GM21447 (cell line): ENCODE measurements around the gene KRT33A.

ENCODE experiments used
- ATAC-seq: cut with Tn5 transposase; IDR thresholded peaks from one replicate; pipeline ENCODE4 v1.9.1; 2021; ENCODE audit not compliant: unreplicated experiment

The KRT33A gene

DNA sequence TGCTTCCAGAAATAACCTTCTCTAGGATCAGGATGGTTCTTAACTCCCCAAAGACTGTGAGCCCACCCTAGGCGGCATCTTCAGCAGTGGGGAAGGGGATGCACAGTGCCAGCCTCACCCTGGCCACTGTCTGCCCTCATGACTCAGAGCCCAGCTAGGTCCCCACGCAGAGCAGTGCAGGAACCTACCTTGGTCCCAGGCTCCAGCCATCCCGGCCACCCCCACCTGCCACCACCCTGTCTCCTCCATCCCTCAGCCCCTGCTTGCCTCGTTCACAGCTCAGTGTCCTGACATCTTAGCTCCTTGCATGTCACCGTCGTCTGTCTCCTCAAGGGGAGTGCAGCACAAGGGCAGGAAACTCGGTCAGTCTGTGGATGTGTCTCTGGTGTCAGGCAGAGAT lies 19.0 kb downstream of the KRT33A start:
- ATAC-seq = no peak

DNA sequence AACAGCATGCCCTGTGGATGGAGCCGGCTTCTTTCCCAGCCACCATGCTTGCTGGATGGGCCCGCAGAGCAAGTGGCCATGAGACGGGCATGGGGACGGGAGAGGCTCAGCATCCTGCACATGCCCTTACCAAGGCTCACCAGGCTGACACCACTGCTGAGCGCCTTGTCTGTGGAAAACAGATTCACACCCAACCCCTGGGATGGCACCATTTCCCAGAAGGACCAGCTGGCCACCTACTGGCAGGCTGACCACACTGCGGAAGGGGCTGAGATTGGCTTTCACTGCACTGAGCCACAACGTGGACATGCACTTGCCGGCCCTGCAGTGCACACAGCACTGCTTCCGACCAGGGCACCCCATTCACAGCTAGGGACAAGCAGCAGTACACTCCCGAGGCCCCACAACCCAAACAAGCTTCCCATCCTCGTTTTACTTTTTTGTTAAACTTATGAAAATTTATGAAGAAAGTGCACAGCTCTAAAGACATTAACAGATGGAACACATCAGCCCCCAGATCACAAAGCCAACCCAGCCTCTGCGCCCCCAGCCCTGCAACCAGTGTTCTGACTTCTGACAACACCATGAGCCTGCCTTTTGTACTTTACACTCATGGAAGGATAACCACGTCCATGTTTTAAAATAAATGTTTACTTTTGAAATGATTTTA lies 21.2 kb downstream of the KRT33A start:
- ATAC-seq = no peak

DNA sequence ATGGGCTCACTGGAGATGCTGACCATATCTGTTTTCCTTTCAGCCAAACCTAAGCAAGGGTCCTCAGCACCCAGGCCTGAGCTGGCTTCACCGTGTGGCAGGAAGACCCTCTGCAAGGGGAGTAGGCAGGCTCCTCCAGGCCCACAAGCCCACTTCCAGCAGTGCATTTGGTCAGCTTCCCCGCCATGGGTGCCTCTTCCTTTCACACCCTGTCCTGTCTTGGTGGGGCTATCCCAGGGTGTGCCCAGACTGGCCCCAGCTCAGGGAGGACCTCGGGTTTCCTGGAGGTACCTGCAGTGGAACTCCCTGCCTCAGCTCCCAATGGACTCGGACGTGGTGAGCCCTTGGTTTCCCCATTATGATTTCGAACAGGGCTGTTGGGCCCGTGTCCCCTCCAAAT lies 22.4 kb downstream of the KRT33A start:
- ATAC-seq = no peak

DNA sequence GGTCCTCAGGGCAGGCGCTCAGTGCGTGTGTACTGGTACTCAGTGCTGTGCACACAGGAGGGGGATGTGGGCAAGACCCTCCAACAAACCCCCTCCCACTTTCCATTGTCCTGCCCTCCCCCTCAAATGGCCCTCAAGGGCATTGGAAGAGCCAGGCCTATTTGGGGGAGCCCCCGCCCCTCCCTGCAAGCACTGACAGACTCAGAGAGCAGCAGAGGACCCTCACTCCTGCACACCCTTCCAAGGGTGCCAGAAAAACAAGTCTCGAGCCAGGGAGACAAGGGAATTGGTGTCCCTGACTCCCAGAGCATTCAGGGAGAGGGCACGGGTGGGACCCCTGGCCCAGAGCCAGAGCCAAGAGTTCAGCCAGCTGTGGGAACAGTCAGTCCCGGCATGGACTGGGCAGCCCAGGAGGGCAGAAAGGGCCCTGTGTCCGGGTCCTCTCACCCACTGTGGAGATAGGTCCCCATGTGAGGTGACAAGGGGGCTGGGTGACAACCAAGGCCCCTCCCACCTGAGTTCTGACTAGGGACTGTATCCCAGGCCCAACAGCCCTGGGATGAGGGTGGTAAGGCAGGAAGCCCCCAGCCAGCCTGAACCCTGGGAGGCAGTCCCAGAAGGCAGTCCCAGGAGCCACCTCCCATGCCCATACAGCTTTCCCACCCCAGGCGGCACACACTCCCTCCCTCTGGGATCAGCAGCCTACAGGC lies 23.1 kb downstream of the KRT33A start:
- ATAC-seq = no peak

DNA sequence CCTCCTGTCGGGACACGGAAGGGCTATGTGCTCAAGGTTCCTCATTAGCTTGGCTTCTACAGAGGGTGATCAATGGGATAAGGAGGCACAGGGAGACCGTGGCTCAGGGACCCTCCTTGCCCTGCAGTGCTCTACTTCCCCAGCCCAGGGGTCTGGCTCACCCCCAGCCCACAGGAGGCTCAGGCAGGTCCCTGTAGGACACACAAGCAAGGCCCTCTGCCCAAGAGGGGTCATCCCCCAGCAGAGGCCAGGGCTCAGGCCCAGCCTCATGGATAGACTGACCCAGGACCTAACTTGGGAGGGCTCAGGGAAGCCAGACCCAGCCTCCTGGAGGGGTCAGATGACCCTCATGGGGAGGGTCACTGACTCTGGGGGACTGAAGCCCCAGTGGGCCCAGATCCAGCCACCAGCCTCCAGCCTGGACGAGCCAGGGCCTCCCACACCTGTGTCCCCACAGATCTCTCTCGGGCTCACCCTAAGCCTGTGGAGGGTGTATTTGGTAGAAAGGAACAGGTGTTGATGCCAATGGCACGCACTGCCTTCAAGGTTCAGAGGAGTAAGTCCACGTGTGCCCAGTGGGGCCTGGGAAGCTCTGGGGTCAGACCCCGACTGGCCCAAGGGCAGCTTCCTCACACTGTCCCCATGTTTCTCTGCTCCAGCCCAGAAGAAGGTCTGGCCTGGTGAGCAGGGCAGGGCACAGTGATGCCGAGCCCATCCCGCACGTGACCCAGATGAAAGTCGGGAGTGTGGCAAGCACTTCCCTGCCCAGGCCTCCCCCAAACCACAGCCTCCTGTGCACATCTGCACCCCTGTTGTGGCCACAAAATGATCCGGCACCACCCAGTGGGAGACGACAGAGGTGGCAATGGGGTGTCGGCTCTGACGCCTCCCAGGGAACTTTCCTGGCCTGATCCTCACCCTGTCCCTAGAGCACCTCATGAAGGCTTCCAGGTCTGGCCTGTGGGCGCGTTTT lies 24.2 kb downstream of the KRT33A start:
- ATAC-seq = no peak

DNA sequence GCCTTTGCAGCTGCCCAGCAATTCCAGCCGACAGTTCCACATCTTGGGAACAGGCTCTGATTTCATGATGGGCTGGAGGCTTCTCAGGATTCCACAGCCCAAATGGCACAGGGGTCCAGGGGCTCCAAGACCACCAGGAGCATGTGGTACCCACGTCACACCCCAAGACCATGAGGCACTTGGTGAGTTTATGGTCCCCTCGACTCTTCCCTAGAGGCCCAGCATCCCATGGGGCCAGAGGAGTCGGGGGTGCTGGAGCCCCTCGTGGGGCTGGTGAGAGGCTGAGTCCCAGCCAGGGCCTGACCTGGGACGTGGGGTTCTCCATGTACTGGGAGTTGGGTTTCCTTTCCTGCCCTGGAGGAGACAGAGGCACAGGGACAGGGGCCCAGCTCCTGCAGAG lies 25.0 kb downstream of the KRT33A start:
- no peak for ATAC-seq

DNA sequence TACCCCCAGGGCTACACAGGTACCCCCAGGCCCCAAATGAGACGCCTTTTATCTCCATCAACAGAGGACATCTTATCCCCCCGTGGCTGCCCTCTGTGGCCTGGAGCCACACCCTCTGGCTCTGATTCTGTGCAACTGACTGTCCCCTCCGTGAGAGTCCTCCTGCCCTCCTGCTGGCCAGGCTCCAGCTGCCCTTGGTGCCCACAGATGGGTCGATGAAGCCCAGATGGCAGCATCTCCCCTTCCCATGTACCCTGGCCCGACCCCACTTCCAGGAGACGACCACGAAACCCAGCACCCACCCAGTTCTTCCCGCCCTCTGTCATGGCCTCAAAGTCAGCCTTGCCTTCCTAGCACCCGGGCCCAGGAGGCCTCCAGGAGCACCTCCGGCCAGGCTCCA lies 25.5 kb downstream of the KRT33A start:
- ATAC-seq = no peak

DNA sequence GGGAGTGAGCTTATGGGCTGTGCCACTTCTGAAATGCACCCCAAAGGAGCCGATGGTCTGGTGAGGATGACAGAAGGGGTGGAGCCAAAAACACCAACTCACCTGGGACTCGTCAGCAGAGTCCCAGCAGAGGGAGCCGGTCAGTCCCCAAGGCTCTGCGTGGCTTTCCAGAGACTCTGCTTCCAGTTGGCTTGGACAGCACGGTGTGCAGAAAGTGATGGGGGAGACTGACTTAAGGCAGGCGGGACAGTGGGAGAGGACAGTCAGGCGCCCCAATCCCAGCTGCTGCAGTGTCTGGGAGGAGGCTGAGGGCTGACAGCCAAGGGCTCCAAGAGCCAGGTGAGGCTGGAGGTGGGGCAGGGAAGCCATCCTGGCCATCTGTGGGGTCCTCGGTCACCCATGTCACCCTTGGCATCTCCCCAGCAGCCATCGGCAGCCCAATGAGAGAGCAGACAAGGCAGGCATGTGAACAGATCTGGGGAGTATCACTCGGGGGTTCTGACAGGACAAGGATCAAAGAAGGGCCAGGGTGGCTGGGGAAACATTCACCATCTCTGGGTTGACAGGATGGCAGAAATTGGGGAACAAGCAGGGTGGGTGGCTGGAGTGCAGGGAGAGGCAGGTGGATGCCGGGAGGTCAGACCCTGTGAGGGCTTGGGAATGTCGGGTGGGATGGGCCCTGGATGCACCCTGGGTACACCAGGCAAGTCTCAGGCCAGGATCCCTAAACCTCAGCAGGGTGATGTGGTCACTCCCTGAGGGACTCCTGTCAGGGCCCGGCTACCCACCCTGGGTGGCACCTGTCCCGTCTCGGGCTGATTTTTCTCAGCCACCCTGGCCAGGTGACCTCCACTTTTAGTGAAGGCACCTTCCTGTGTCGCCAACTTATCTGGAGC lies 26.2 kb downstream of the KRT33A start:
- no peak for ATAC-seq

DNA sequence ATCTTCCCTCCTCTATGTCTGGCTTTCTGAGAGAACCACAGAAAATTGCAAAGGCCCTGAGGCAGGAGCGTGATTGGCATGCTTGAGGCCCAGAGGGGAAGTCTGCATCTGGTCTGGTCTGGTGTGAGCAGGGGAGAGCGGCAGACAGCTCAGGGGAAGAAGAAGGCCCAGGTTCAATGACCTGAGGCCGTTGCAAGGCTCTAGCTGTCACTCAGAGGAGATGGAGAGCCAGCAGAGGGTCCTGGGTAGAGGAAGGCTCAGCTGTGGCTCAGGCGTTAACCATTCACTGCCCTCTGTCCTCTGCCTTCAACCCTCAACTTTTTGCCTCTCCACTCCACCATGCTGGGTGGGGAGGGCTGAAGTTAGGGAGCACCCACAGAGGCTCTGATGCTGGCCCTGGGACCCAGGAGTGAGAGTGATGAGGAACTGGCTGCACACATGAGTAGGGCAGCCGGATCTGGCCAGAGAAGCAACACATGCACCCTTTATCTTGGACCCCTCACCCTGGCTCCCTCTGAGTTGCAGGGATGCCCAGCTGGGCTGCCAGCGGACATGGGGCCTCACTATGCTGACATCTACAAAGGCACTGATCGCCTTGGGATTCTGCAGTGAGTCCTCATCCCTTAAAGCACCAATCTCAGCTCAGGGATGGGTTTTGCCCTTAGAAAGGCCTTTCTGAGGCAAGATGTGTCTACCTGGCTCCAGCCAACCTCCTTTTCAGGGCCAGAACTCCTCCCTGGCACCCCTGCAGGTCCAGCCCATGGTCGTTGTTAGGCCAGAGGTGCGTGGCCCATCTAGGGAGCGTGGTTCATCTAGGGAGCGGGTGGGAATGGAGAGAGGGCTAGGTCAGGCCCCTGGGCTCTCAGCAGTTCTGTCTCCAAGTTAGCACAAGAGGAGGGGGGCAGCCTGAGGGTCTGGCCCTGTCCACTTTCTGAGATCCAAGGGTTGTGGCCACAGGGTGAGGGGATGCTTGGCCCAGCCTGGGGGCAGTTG lies 27.4 kb downstream of the KRT33A start:
- ATAC-seq = no peak

DNA sequence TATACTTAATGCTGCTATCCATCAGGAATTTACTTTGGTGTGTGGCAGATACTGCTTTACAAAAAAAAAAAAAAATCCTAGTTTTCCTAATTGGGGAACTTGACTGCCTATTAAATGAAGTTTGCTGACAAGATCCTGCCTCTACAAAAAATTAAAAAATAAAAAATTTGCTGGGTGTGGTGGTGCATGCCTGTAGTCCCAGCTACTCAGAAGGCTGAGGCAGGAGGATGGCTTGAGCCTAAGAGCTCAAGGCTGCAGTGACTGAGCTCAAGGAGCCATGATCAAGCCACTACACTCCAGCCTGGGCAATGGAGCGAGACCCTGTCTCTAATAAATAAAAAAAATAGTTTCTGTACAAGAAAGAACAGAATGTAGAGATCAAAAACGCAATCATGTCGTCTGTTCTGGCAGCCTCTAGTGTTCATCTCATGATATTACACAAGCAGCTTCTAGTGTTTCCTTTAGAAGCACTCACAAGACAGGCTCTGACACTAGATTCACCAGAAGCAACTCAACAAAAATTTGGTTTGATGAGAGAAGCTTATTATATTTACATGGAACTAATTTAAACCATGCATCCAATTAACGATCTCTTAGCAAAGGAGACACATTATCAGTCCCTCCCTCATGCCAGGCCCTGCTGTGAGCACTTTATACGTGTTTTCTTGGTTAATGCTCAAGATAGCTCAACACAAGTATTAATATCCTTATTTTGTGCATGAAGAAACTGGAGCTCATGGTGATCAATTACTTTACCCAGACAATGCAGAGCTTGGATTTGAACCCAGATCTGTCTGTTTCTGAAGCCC lies 28.3 kb downstream of the KRT33A start:
- ATAC-seq = no peak

DNA sequence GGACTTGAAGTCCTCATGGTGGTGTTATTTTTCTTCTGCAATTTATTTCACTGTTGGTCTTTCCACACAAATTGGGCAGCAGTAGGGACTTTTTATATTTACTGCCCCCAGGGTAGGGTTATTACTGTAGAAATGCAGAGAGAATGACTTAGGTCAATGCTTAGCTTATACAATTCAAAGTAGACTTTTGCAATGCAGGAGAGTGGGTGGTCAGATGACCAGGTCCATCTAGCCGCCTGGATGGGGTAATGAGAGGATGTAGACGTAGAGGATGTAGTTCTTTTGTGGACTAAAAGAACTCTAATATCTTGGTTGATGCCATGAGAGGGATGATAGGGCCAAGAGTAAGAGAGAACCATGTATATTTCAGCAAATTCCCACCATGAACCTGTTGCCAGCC lies 32.4 kb downstream of the KRT33A start:
- ATAC-seq = no peak

DNA sequence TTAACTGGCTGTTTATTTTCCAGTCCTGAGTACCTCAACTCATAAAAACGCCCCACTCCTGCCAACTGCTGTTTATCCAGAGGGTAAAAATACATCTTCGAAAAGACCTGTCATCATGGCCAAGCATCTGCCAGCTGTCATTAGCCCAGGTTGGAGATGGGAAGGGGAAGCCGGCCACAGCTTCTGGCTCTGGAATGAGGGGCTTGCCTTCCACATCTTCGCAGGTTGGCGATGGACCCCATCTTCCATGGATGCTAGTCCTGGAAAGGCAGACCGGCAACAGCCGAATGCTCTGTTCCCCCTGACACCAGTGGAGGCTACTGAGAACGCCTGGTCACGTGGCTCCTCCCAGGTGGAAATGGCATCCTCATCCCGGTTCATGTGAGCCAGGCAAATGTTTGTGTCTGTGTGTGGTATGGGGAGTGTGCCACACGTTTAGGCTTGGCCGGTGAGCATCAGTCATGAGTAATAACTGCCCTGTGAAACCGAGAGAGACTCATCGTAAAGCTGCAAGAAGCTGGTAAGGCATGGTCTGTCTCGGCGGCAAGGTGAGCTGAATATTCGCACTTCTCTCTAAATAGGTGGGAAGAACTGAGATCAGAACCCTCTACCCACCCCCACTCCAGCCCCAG lies 34.7 kb downstream of the KRT33A start:
- ATAC-seq = no peak

DNA sequence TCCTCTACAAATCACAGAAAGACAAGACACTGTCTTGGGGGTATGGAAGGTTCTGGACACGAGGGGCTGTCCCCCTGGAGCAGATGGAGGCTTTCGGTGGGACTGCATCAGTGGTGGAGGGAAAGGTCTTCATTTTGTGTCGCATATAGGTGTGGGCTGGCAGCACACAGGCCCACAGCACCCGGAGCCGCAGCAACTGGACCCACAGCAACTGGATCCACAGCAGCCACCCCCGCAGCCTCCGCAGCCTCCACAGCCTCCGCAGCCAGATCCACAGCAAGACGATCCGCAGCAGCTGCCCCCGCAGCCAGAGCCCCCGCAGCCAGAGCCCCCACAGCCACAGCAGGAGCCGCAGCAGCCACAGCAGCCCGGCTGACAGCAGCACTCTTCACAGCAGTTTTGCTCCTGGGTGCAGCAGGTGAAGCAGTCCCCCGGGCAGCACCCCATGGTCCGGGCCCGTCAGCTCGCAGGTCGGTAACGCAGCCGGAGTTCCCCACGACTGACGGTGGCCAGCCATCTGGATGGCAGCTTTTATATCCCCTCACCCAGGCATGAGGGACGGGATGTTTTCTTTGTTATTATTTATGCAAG lies 35.3 kb downstream of the KRT33A start, which contains the start of gene KRTAP17-1:
KRTAP17-1 (minus strand) TSS at position 507 of the 591 bp plus-strand sequence; CDS start at position 447, 60 bp downstream.
- no peak for ATAC-seq

DNA sequence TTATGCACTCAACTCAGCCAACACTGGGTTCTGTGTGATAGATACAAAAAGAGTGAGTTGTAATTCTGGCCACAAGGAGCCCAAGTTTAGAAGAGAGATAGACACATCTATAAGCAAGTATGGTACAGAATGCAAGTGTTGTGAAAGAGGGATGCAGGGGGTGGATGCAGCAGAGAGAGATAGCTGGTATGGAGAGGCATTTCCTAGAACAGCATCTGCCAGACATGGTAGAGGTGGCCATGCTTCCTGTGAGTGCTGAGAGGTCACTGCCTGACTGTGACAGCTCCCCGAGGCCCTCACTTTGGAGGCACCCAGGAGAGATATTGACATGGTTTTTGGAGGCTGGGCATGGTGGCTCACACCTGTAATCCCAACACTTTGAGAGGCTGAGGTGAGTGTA lies 39.5 kb downstream of the KRT33A start:
- ATAC-seq = no peak

DNA sequence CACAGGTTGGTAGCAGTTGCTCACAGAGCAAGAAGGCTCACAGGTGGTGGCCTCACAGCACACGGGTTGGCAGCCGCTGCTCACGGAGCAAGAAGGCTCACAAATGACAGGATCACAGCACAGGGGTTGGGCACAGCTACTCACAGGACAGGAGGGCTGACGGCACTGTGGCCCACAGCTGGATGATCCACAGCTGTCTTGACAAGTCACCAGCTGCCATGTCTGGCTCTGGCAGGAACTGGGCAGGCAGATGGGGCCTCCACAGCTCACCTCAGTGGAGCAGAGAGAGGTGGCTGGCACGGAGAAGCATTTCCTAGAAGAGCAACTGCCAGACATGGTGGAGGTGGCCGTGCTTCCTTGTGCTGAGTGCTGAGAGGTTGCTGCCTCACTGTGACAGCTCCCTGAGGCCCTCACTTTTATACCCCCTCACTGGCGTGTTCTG lies 41.7 kb downstream of the KRT33A start, which contains the start of gene KRTAP16-1:
KRTAP16-1 (minus strand) TSS at position 392 of the 442 bp plus-strand sequence; CDS start at position 336, 56 bp downstream.
- peak; percentile 16 for ATAC-seq

DNA sequence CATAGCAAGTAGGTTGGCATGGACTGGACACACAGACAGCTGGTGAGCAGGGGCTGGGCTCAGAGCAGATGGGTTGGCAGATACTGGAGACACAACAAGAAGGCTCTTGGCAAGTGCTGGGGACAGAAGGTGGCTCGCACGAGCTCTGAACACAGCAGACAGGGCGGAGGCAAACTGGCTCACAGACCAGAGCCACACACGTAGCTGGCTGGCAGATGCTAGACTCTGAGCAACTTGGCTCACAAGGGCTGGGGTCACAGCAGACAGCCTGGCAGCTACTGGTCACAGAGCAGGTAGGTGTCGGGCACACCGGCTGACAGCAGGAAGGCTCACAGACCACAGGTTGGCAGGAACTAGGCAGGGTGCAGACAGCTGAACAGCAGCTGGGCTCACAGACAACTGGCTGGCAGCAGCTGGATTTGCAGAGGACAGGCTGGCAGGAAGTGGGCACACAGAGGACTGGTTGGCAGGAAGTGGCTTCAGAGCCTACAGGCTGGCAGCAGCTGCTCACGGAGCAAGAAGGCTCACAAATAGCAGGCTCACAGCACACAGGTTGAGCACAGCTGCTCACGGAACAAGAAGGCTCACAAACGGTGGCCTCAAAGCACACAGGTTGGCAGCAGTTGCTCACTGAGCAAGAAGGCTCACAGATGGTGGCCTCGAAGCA lies 42.2 kb downstream of the KRT33A start:
- peak; percentile 60 for ATAC-seq

DNA sequence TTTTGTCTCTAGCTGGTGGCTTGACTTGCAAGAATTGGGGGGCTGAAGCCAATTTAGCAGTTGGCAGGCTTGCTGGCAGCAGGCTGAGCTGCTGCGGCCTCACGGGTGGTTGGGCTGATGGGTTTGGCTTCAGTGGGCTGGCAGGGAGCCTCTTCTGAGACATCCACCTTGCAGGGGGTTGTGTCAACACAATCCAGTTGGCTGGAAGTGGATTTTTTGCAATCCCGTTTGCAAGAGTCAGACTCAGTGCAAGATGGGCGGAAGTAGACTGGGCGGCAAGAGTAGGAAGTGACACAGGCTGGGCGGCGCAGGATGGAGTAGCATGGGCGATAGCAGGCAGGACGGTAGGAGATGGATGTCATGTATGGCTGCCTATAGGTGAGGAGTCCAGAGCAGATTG lies 43.0 kb downstream of the KRT33A start:
- no peak for ATAC-seq
